SKM-1 treated with dmso at 0.1 percent for 144 hours (cell line): Measurements from ENCODE around the gene ZBTB4.
"Not testable (repeated sequence)": the region's sequence is repeated elsewhere in the genome, so short reads cannot be mapped to it uniquely, and the experiment has no call there.

Experiments used
- DNase-seq: peaks from one replicate; lab custom pipeline; 2025; ENCODE audit not compliant: unreplicated experiment; lab: John Stamatoyannopoulos, UW

Gene ZBTB4

GRCh38 chr17:7496470-7497183 lies 17.2 kb upstream of the ZBTB4 start:
- DNase-seq = no peak

GRCh38 chr17:7495906-7496434 lies 16.5 kb upstream of the ZBTB4 start:
- no peak for DNase-seq

- no peak for DNase-seq
Measured at GRCh38 chr17:7493941-7494340, 14.5 kb upstream of the ZBTB4 start.

GRCh38 chr17:7491583-7491982 lies 12.2 kb upstream of the ZBTB4 start:
- DNase-seq = no peak

- no peak for DNase-seq
Measured at GRCh38 chr17:7490144-7490543, 10.7 kb upstream of the ZBTB4 start.

GRCh38 chr17:7486181-7486580 lies 6.8 kb upstream of the ZBTB4 start:
- no peak for DNase-seq

GRCh38 chr17:7484919-7485377 lies 5.5 kb upstream of the ZBTB4 start:
- no peak for DNase-seq

- DNase-seq = peak; percentile 73
Measured at GRCh38 chr17:7484067-7484918, 4.9 kb upstream of the ZBTB4 start, which contains the start of gene POLR2A. Gene POLR2A, plus strand, starts transcription at chr17:7484366.

GRCh38 chr17:7483255-7484066 lies 4.0 kb upstream of the ZBTB4 start:
- peak; percentile 53 for DNase-seq

GRCh38 chr17:7482742-7483088 lies 3.3 kb upstream of the ZBTB4 start:
- not testable (repeated sequence) for DNase-seq

GRCh38 chr17:7481842-7482741 lies 2.7 kb upstream of the ZBTB4 start:
- not testable (repeated sequence) for DNase-seq

- not testable (repeated sequence) for DNase-seq
Measured at GRCh38 chr17:7481275-7481674, 1.8 kb upstream of the ZBTB4 start, which contains the start of gene SLC35G6. Gene SLC35G6, plus strand, starts transcription at chr17:7481446. Its CDS starts 71 bp downstream, at chr17:7481517.

- no peak for DNase-seq
Measured at GRCh38 chr17:7480089-7480384, 606 bp upstream of the ZBTB4 start.

GRCh38 chr17:7478276-7479212 lies 887 bp downstream of the ZBTB4 start:
- DNase-seq = no peak

GRCh38 chr17:7477392-7478275 lies 1.8 kb downstream of the ZBTB4 start:
- peak; percentile 16 for DNase-seq

GRCh38 chr17:7476951-7477350 lies 2.5 kb downstream of the ZBTB4 start:
- DNase-seq = no peak

GRCh38 chr17:7476494-7476893 lies 2.9 kb downstream of the ZBTB4 start:
- DNase-seq = no peak

- DNase-seq = no peak
Measured at GRCh38 chr17:7475764-7476422, 3.5 kb downstream of the ZBTB4 start.
